ENCODE results near the gene ELOVL6. TPM values are rescaled to one million over a fixed set of nuclear protein-coding genes. Genes with fewer than 3 reads are reported as not detected.
A peak's percentile ranks its signal among the peaks of the same experiment; 100 is the strongest.

Gene ELOVL6
- total and polyA plus RNA-seq, 2 of the 4 experiments (the other 2 are of a cell fraction), result 17.9 to 19.0 TPM

DNA sequence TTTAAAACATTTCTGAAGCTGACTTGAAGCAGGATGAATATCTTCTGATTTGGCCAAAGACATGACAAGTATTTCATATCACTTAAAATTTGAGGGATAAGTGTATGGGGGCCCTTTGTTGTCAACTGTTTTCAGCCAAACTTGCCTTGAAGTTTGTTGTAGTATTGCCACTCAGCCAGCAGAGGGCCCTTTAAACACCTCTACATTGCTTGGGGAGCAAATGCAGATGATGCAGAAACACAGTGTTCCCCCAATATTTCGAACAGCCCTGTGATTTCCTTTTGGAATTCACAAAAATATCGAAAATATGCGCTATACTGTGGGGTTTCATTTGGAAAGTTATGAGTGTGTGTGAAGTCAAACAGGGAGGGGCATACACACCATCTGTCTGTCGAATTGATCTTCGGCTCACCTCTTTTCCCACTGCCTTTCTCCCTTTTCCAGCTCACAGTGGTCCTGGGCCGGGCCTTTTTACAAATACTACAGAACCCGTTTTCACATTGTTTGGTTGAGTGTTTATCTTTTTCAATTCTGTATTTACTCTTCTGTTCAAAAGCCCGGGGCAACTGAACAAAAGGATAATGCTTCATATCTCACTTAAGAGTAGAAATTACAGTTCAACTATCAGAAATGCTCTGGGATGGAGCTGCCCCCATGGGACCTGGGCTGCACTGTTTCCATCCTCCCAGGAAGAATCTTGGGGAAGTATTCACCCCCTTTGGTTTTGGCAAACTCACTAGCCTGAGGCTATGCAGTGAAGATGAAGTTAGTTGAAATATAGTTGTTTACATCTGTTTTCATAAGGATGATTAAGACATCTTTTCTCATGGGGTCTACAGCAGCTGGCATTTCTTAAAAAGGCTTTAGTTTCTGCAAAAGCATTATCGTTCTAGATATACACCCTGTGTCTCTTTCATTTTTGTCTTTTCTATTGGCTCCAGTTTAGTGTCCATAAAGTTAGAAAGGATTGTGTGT lies 148.2 kb downstream of the ELOVL6 start (continued):
- TF ChIP-seq, protein P1, sequence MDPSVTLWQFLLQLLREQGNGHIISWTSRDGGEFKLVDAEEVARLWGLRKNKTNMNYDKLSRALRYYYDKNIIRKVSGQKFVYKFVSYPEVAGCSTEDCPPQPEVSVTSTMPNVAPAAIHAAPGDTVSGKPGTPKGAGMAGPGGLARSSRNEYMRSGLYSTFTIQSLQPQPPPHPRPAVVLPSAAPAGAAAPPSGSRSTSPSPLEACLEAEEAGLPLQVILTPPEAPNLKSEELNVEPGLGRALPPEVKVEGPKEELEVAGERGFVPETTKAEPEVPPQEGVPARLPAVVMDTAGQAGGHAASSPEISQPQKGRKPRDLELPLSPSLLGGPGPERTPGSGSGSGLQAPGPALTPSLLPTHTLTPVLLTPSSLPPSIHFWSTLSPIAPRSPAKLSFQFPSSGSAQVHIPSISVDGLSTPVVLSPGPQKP (IDR thresholded peaks at IDR 0.05; ENCODE audit: borderline replicate concordance, low read depth, low read length), result no peak
- no peak for TF ChIP-seq FOS (IDR thresholded peaks at IDR 0.05; ENCODE audit: low read depth, low read length)
- peak; percentile 34 for TF ChIP-seq MAFK (IDR thresholded peaks at IDR 0.05; ENCODE audit: low read depth, low read length)
